HG02571 (cell line): Measurements from ENCODE around the gene RFTN1.

Source experiments
- ATAC-seq: cut with Tn5 transposase; IDR thresholded peaks from one replicate; pipeline ENCODE4 v1.9.1; 2021; ENCODE audit warnings: mild to moderate bottlenecking, moderate library complexity; ENCODE audit not compliant: unreplicated experiment

RFTN1 gene

GRCh38 chr3:16439848-16440708 lies 73.4 kb downstream of the RFTN1 start:
- ATAC-seq: no peak

GRCh38 chr3:16439163-16439847 lies 74.2 kb downstream of the RFTN1 start:
- no peak for ATAC-seq

- no peak for ATAC-seq
Measured at GRCh38 chr3:16437640-16438039, 75.9 kb downstream of the RFTN1 start.

GRCh38 chr3:16433701-16434151 lies 79.8 kb downstream of the RFTN1 start:
- ATAC-seq: peak; percentile 66

GRCh38 chr3:16432714-16433113 lies 80.8 kb downstream of the RFTN1 start:
- ATAC-seq: no peak

GRCh38 chr3:16430717-16431630 lies 82.5 kb downstream of the RFTN1 start:
- ATAC-seq: peak; percentile 55

- no peak for ATAC-seq
Measured at GRCh38 chr3:16429086-16429485, 84.4 kb downstream of the RFTN1 start.

GRCh38 chr3:16428612-16429011 lies 84.9 kb downstream of the RFTN1 start:
- no peak for ATAC-seq

GRCh38 chr3:16427103-16427965 lies 86.2 kb downstream of the RFTN1 start:
- no peak for ATAC-seq

GRCh38 chr3:16426665-16427064 lies 86.8 kb downstream of the RFTN1 start:
- ATAC-seq: no peak

GRCh38 chr3:16426029-16426400 lies 87.5 kb downstream of the RFTN1 start:
- ATAC-seq: no peak

GRCh38 chr3:16425398-16426028 lies 88.0 kb downstream of the RFTN1 start:
- no peak for ATAC-seq

- peak; percentile 88 for ATAC-seq
Measured at GRCh38 chr3:16423947-16424673, 89.4 kb downstream of the RFTN1 start.

GRCh38 chr3:16423298-16423697 lies 90.2 kb downstream of the RFTN1 start:
- no peak for ATAC-seq

- no peak for ATAC-seq
Measured at GRCh38 chr3:16419640-16420241, 93.8 kb downstream of the RFTN1 start.

GRCh38 chr3:16417945-16418739 lies 95.4 kb downstream of the RFTN1 start:
- no peak for ATAC-seq

GRCh38 chr3:16415911-16416476 lies 97.5 kb downstream of the RFTN1 start:
- ATAC-seq: no peak

GRCh38 chr3:16413321-16413720 lies 100.2 kb downstream of the RFTN1 start:
- no peak for ATAC-seq
